Mononuclear cell (primary cell): Measurements from ENCODE around the gene TPCN1. TPM values are rescaled to one million over a fixed set of nuclear protein-coding genes. Genes with fewer than 3 reads are reported as not detected.

Experiments used
- H3K27me3 ChIP-seq: 2 replicates; pipeline ENCODE4 v1.6.0; 2011; ENCODE audit warnings: low read length, control low read depth; ENCODE audit not compliant: insufficient read depth
- H3K4me1 ChIP-seq: 2 replicates; pipeline ENCODE4 v1.5.1; 2011; ENCODE audit warnings: mild to moderate bottlenecking, low read length, control low read depth; ENCODE audit not compliant: insufficient read depth
- H3K4me3 ChIP-seq: 2 replicates; pipeline ENCODE4 v1.5.1; 2011; ENCODE audit warnings: mild to moderate bottlenecking, low read length, moderate library complexity
- H3K9me3 ChIP-seq: 2 replicates; pipeline ENCODE4 v1.5.1; 2011; ENCODE audit warnings: low read depth, mild to moderate bottlenecking, control low read depth, low read length
- total RNA-seq: library from RNA; depleted of rRNA; stranded (reverse); fragments of >200 nt; gene quantifications from one replicate; pipeline ENCODE4 v1.2.3, GENCODE V29; 2012

TPCN1 gene
- total RNA-seq, 1 donor = 15.4 TPM

GRCh38 chr12:113345318-113345717 is 124.1 kb downstream of the TPCN1 start:
- no peaks in the 10 kb centered on the region for H3K27me3 ChIP-seq
- peaks cover 9% of the 10 kb centered on the region for H3K4me1 ChIP-seq
- no peaks in the 10 kb centered on the region for H3K9me3 ChIP-seq
- H3K4me3 ChIP-seq = no peak overlapping the region

DNA sequence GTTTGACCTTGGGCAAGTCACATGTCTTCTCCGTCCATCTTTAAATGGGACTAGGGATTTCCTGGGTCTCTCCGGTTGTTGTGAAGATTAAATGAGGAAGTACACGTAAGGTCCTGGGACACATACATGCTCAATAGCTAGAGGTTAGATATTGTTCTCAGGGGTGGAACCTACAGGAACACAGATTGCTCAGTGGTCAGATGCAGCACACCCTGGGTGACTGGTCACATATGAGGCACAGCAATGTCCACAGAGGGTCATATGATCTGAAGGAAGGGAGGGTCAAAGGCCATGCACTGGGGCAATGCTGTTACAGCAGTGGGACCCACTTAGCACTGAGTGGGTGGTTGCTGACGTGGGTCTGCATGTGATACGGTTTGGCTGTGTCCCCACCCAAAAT is 125.1 kb downstream of the TPCN1 start:
- Histone ChIP-seq H3K27me3 (no peaks in the 10 kb centered on the region), H3K9me3 (no peaks in the 10 kb centered on the region), H3K4me1 (peaks cover 7% of the 10 kb centered on the region), H3K4me3 (no peak overlapping the region)

DNA sequence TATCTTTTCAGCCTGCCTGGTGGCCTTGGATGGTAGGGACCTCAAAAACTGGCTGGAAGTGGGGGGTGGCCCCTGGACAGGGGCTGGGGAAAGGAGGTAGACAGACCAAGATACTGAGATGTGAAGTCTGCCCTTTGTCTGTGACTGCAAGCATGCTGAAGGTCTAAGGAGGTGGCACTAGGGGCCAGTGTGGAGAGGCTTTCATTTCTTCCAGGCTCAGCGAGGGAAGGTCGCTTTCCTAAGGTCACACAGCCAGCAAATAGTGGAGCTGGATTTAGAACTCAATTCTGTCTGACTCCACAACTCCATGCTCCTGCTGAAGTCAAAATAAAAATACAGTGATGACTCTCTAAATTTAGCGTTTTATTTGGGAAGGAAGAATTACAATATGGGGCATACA is 125.8 kb downstream of the TPCN1 start:
- H3K4me3 ChIP-seq = no peak overlapping the region
- H3K9me3 ChIP-seq = no peaks in the 10 kb centered on the region
- H3K27me3 ChIP-seq = no peaks in the 10 kb centered on the region
- no peaks in the 10 kb centered on the region for H3K4me1 ChIP-seq

DNA sequence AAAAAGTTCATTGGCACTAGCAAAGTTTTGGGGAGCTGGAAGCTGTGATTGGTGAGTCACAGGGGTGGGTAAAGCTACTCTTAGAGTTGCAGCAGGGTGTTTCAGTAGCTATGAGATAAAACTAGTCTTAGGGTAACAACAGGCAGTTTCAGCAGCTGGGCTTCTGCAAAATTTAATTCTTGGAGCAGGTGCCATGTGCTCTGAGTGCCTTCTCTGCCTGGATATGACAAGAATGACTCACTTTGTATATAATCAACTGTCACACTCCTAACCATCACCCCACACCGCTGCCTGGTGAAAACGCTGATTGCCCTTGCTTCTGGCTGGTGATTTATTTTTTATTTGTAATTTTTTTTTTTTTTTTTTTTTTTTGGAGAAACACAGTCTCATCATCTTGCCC is 126.6 kb downstream of the TPCN1 start:
- no peaks in the 10 kb centered on the region for H3K27me3 ChIP-seq
- no peaks in the 10 kb centered on the region for H3K4me1 ChIP-seq
- no peak overlapping the region for H3K4me3 ChIP-seq
- H3K9me3 ChIP-seq = no peaks in the 10 kb centered on the region

Other genes with a start within 250 kb of the TPCN1 start
- 22.2 TPM for gene OAS2, start 242.9 kb upstream of the TPCN1 start, total RNA-seq
- 5.2 TPM for gene DTX1, start 164.7 kb upstream of the TPCN1 start, total RNA-seq
- gene RASAL1, start 85.7 kb upstream of the TPCN1 start, total RNA-seq = 0.10 TPM
- gene CFAP73, start 71.7 kb upstream of the TPCN1 start, total RNA-seq = not detected
- gene DDX54, start 36.0 kb upstream of the TPCN1 start, total RNA-seq = 31.7 TPM
- gene RITA1, start 35.7 kb upstream of the TPCN1 start, total RNA-seq = 3.3 TPM
- gene SLC8B1, start 113.6 kb downstream of the TPCN1 start, total RNA-seq = 51.2 TPM
- gene PLBD2, start 137.1 kb downstream of the TPCN1 start, total RNA-seq = 15.3 TPM
- 0.52 TPM for gene SDS, start 182.4 kb downstream of the TPCN1 start, total RNA-seq
- 2.6 TPM for gene SDSL, start 200.9 kb downstream of the TPCN1 start, total RNA-seq